Retinal pigment epithelial cell (primary cell): ENCODE measurements around the gene CTDSP2.
"Not testable (repeated sequence)": the region's sequence is repeated elsewhere in the genome, so short reads cannot be mapped to it uniquely, and the experiment has no call there.

Experiments
- DNase-seq: peaks from one replicate; pipeline ENCODE4 v3.0.0-alpha.2; 2010; ENCODE audit warnings: low read depth
- H3K4me3 ChIP-seq: 2 replicates; pipeline ENCODE4 v1.5.1; 2011; ENCODE audit warnings: mild to moderate bottlenecking, low read length, control low read depth, moderate library complexity
- TF ChIP-seq, protein P1 (sequence below): conservative IDR thresholded peaks from 2 replicates; pipeline ENCODE4 v1.5.1; 2011; ENCODE audit warnings: low read depth, low read length, control low read depth, inconsistent platforms

Gene CTDSP2

DNA sequence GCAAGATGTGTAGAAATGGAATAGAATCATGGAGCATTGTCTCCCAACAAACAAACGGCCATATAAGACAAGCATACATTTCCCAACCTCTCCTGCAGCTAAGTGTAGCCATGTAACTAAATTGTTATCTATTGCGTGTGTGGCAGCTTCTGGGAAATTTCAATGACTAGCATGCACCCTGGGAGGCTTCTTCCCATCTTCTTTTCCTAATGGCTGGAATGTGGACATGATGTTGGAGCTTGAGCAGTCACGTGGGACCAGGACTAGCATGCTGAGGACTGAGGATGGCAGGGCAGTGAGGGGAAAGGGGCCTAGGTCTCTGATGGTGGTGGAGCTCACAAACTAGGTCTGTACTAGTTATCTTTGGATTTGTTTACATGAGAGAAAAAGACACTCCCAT, 21.7 kb upstream of the CTDSP2 start:
- no peak for DNase-seq
- no peak overlapping the region for H3K4me3 ChIP-seq
- TF ChIP-seq, protein P1, sequence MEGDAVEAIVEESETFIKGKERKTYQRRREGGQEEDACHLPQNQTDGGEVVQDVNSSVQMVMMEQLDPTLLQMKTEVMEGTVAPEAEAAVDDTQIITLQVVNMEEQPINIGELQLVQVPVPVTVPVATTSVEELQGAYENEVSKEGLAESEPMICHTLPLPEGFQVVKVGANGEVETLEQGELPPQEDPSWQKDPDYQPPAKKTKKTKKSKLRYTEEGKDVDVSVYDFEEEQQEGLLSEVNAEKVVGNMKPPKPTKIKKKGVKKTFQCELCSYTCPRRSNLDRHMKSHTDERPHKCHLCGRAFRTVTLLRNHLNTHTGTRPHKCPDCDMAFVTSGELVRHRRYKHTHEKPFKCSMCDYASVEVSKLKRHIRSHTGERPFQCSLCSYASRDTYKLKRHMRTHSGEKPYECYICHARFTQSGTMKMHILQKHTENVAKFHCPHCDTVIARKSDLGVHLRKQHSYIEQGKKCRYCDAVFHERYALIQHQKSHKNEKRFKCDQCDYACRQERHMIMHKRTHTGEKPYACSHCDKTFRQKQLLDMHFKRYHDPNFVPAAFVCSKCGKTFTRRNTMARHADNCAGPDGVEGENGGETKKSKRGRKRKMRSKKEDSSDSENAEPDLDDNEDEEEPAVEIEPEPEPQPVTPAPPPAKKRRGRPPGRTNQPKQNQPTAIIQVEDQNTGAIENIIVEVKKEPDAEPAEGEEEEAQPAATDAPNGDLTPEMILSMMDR: no peak

DNA sequence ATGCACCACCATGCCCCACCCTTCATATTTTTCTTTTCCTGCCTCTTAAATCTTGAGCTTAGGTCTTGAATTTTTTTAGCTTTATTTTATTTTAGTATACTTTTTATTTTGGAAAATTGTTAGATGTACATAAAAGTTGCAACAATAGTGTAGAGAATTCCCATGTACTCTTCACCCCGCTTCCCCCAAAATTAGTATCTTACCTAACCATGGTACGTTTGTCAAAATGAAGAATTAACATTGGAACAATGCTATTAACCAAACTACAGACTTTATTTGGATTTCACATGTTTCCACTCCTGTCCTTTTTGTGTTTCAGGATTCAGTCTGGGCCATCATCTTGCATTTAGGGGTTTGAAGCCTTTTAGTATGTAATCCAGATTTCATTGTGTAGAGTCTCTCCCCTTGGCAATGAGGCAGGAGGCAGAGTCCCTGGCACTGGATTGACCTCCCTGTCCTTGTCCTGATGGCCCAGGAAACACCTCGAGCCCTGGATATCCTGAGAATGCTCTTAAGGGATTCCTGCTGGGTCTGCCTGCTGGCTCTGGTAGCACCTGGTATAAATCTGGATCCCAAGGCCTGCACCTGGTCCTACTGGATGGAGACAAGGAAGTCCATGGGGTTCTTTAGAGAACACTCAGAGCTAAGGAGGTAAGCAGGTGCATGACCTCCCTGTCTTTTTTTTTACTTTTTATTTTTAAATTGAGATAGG, 19.9 kb upstream of the CTDSP2 start:
- DNase-seq: no peak
- H3K4me3 ChIP-seq: no peak overlapping the region
- TF ChIP-seq, protein P1: no peak

DNA sequence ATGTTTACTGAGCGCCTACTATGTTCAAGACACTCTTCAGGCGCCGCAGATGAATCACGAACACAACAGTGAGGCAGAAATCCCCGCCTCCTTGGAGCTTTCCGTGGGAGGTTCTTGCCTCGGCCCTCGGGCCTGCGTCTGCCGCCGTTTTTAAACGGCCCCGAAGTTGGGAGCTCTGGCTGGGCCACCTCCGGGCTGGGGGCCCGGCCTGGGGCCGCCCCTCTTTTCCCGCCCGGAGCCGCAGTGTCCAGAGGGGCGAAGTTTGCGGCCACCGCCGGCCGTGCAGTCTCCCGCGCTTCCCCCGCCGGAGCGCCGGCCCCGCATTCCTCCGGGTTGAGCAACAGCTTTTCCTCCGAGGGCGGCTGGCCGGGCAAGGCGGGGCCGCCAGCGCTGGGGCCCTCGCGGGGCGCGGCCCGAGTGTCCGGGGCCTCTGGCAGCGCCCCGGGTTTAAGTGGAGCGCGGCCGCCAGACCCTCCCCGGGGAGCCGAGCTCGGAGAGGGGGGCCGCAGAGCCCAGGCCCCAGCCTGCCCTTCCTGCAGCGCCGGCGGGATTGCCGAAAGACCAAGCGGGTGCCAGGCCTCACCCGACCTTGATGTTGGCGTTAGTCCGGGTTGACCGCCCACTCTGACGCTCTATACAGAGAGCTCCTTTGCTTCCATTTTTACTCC, 18.7 kb upstream of the CTDSP2 start:
- TF ChIP-seq, protein P1: no peak
- H3K4me3 ChIP-seq: peak overlapping the region; percentile 50
- DNase-seq: no peak

DNA sequence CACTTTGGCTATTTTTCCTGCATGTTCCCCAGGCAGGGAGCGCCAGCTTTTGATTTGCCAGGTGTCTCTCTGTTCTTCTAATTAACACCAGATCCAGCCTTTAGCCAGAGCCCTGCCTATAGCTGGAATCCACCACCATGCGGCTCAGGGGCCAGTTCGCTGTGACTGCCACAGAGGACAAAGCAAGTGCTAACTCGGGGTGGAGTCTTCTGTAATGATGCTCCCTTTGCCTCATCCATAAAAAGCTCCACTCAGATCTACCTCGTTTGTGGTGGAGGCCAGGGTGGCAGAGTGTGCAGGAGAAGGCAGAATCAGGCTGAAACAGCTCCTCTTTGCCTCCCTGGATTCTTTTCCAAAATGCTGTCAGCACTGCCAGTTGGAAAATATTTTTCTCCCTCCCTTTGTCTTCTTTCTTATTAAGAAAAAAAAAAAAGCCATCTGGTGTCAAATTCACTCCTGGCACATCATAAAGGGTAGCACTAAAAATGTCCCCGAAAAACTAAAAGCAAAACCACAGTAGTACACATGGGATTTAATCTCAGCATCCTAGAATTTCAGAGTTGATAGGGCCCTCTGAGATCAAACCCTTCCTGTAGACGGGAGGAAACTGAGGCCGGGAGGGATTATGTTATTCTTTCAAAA, 18.0 kb upstream of the CTDSP2 start:
- DNase-seq: no peak
- H3K4me3 ChIP-seq: peak overlapping the region; percentile 50
- TF ChIP-seq, protein P1: no peak

DNA sequence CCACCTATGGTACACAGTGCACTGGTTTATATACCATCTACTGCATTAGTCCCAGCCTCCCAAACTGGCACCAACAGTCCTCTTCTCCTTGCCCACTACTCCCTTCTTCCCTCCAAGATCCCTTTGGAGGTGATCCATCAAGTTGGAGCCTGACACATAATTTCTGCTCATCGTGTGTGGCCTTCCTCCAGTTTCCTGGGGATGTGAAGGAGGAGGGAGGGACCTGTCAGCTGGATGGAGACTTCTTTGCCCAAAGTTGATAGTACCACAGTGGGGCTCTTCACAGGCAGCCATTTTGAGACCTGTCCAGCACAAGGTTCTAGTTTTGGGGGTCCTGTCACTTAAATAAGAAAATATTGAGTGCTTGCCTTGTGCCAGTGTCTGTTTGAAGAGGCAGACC, 17.1 kb upstream of the CTDSP2 start:
- TF ChIP-seq, protein P1: no peak
- no peak overlapping the region for H3K4me3 ChIP-seq
- no peak for DNase-seq

DNA sequence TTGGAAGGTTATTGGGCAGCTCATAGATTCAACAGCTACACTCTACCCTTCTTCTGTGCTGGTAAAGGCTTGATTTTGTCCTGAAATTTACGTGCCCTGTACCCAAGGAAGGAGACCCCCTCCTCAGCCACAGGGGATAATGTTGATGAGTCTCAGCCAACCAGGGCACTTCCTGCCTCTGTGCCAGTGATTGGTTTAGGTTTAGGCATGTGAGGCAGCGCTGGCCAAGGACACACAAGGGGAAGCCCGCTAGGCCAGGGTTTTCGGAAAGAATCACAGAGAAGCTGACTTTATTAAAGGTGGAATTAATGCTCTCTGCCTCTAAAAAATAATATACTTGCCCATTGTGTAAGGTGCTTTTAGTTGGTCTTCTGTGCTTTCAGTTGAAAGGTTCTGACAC, 15.4 kb upstream of the CTDSP2 start:
- TF ChIP-seq, protein P1: no peak
- H3K4me3 ChIP-seq: no peak overlapping the region
- no peak for DNase-seq

DNA sequence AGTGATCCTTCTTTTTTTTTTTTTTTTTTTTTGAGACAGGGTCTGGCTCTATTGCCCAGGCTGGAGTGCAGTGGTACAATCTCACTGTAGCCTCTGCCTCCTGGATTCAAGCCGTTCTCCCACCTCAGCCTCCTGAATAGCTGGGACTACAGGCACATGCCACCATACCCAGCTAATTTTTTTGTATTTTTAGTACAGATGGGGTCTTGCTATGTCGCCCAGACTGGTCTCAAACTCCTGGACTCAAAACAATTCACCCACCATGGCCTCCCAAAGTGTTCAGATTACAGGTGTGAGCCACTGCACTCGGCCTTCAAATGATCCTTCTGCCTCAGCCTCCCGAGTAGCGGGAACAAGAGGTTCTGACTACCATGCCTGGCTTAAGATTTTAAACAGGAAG, 14.4 kb upstream of the CTDSP2 start:
- not testable (repeated sequence) for H3K4me3 ChIP-seq, DNase-seq
